GM19395 (cell line): Measurements from ENCODE around the gene MMP13.
"Not testable (repeated sequence)": the region's sequence is repeated elsewhere in the genome, so short reads cannot be mapped to it uniquely, and the experiment has no call there.

Experiments used
- ATAC-seq: cut with Tn5 transposase; IDR thresholded peaks from one replicate; pipeline ENCODE4 v1.9.1; 2021; ENCODE audit warnings: mild to moderate bottlenecking, moderate library complexity; ENCODE audit not compliant: unreplicated experiment

MMP13 gene

GRCh38 chr11:102903895-102904294, 51.6 kb downstream of the MMP13 start:
- not testable (repeated sequence) for ATAC-seq

- ATAC-seq = no peak
Measured at GRCh38 chr11:102900346-102900745, 55.2 kb downstream of the MMP13 start.
